GM12891 (cell line): ENCODE data around the gene KRT1.

ENCODE experiments used
- PAX5 ChIP-seq: IDR thresholded peaks from 2 replicates; pipeline ENCODE4 v1.6.1; 2011; ENCODE audit warnings: low read length, moderate library complexity, mild to moderate bottlenecking; ENCODE audit not compliant: insufficient read depth, severe bottlenecking
- POLR2A ChIP-seq: IDR thresholded peaks from 2 replicates; pipeline ENCODE4 v1.6.1; 2011; ENCODE audit warnings: low read depth, low read length, control low read depth
- POLR2AphosphoS5 ChIP-seq: IDR thresholded peaks from 2 replicates; pipeline ENCODE4 v1.6.1; 2011; ENCODE audit warnings: low read depth, low read length, control low read depth
- POU2F2 ChIP-seq: IDR thresholded peaks from 2 replicates; pipeline ENCODE4 v1.6.1; 2011; ENCODE audit warnings: low read depth, mild to moderate bottlenecking, control low read depth, low read length, moderate library complexity
- SPI1 ChIP-seq: IDR thresholded peaks from 2 replicates; pipeline ENCODE4 v1.6.1; 2011; ENCODE audit warnings: low read depth, low read length, control low read depth
- TAF1 ChIP-seq: IDR thresholded peaks from 2 replicates; pipeline ENCODE4 v1.6.1; 2011; ENCODE audit warnings: low read depth, low read length, control low read depth

GRCh38 chr12:52641468-52641867 lies 38.7 kb downstream of the KRT1 start:
- no peak for TF ChIP-seq POLR2A
- TF ChIP-seq POLR2AphosphoS5: no peak
- TF ChIP-seq SPI1: no peak
- no peak for TF ChIP-seq TAF1
- TF ChIP-seq POU2F2: no peak
- TF ChIP-seq PAX5: no peak
